GM23248 (cell line): ENCODE measurements around the gene ENDOV. TPM values are rescaled to one million over a fixed set of nuclear protein-coding genes. Genes with fewer than 3 reads are reported as not detected.

ENCODE experiments used
- DNase-seq: peaks from one replicate; pipeline ENCODE4 v3.0.0-alpha.2; 2015
- H2AFZ ChIP-seq: fragments of 200-600 bp; sonication (generic); 2 replicates; pipeline ENCODE4 v1.6.1; 2016; ENCODE audit warnings: antibody characterized with exemption
- H3F3A ChIP-seq: fragments of 200-600 bp; sonication (generic); 2 replicates; pipeline ENCODE4 v1.6.1; 2016; ENCODE audit warnings: mild to moderate bottlenecking, antibody characterized with exemption, mixed run types; ENCODE audit not compliant: insufficient read depth
- H3K27ac ChIP-seq: fragments of 200-600 bp; sonication (generic); 2 replicates; pipeline ENCODE4 v1.5.1; 2016; ENCODE audit warnings: mild to moderate bottlenecking
- H3K27me3 ChIP-seq: fragments of 200-600 bp; sonication (generic); replicated peaks from 2 replicates; pipeline ENCODE4 v1.6.1; 2016; ENCODE audit warnings: mild to moderate bottlenecking; ENCODE audit not compliant: insufficient read depth
- H3K36me3 ChIP-seq: fragments of 200-600 bp; sonication (generic); 2 replicates; pipeline ENCODE4 v1.6.1; 2016; ENCODE audit warnings: low read depth, mild to moderate bottlenecking
- H3K4me1 ChIP-seq: fragments of 200-600 bp; sonication (generic); 2 replicates; pipeline ENCODE4 v1.6.1; 2016; ENCODE audit warnings: mild to moderate bottlenecking; ENCODE audit not compliant: insufficient read depth
- H3K4me2 ChIP-seq: fragments of 200-600 bp; sonication (generic); one replicate; pipeline ENCODE4 v1.6.1; 2016; ENCODE audit warnings: mild to moderate bottlenecking; ENCODE audit not compliant: unreplicated experiment
- H3K4me3 ChIP-seq: fragments of 200-600 bp; sonication (generic); 2 replicates; pipeline ENCODE4 v1.5.1; 2016; ENCODE audit warnings: mild to moderate bottlenecking
- H3K79me2 ChIP-seq: fragments of 200-600 bp; sonication (generic); 2 replicates; pipeline ENCODE4 v1.6.1; 2016; ENCODE audit warnings: mild to moderate bottlenecking; ENCODE audit not compliant: insufficient read depth
- H3K9ac ChIP-seq: fragments of 200-600 bp; sonication (generic); 2 replicates; pipeline ENCODE4 v1.6.1; 2016; ENCODE audit warnings: mild to moderate bottlenecking
- H3K9me2 ChIP-seq: fragments of 200-600 bp; sonication (generic); 2 replicates; pipeline ENCODE4 v1.6.1; 2016; ENCODE audit warnings: mixed run types, mild to moderate bottlenecking, moderate library complexity; ENCODE audit not compliant: insufficient read depth
- H3K9me3 ChIP-seq: fragments of 200-600 bp; sonication (generic); one replicate; pipeline ENCODE4 v1.6.1; 2017; ENCODE audit warnings: low read depth
- H4K20me1 ChIP-seq: fragments of 200-600 bp; sonication (generic); 2 replicates; pipeline ENCODE4 v1.6.0; 2016; ENCODE audit not compliant: insufficient read depth
- EZH2 ChIP-seq: fragments of 200-600 bp; sonication (generic); IDR thresholded peaks from 2 replicates; pipeline ENCODE4 v1.6.1; 2018; ENCODE audit warnings: antibody characterized with exemption, mild to moderate bottlenecking; ENCODE audit not compliant: insufficient read depth, poor library complexity, severe bottlenecking
- EZH2phosphoT487 ChIP-seq: fragments of 200-600 bp; sonication (generic); IDR thresholded peaks from 2 replicates; pipeline ENCODE4 v1.6.1; 2018; ENCODE audit warnings: antibody characterized with exemption, moderate library complexity, mild to moderate bottlenecking, low read depth; ENCODE audit not compliant: insufficient read depth
- WGBS, 2 experiments: methylation state at CpG; one replicate each; pipeline ENCODE4 v1.1.6; 2015 to 2017; ENCODE audit warnings: low lambda C conversion rate in 2 of 2, low coverage in 1 of 2; ENCODE audit errors: missing lambda C conversion rate in 2 of 2; 5-methylcytosine and 5-hydroxymethylcytosine counted together
- in situ Hi-C: fragments of 300-500 bp; cut with MboI; formaldehyde crosslinking; loops from 2 replicates; pipeline ENCODE4 v1.15.0; 2020
- polyA plus RNA-seq: library from polyadenylated mRNA; unstranded; fragments of >200 nt; fragmentation: Nextera tagmentation; extraction: Ambion mirVana; gene quantifications from 2 replicates; pipeline ENCODE4 v1.2.1, GENCODE V29; 2016
- total RNA-seq: library from RNA; depleted of rRNA; stranded (reverse); fragments of >200 nt; shearing (Covaris generic); gene quantifications from 2 replicates; pipeline ENCODE4 v1.2.3, GENCODE V29; 2014

Gene ENDOV
- total and polyA plus RNA-seq, 2 experiments from 2014 or later = 25.1 to 25.7 TPM

DNA sequence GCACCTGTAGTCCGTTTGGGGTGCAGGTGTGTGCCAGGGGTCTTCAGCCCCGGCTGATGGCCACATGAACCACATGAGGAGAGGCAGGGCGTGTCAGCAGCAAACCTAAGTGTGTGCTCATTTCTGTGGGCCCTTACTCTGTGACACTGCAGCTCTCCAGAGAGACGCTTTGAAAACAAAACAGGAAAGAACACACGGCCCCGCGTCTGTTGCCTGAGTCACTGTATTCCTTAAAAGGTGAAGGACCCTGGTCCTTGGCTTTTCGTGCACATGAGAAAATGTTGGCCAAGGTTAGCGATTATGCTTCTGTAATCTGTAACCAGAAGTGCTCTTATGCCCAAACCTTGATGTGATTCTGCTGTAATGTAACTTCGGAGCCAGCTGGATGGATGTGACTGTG is 22.6 kb downstream of the ENDOV start:
- H3K36me3 ChIP-seq = no peaks in the 10 kb centered on the region
- no peaks in the 10 kb centered on the region for H3K4me1 ChIP-seq
- H3K27me3 ChIP-seq = no peaks in the 10 kb centered on the region
- H3K4me3 ChIP-seq = no peak overlapping the region
- no peak overlapping the region for H3K27ac ChIP-seq
- DNase-seq = no peak
- no peaks in the 10 kb centered on the region for H3K79me2 ChIP-seq
- H3K9me2 ChIP-seq = no peaks in the 10 kb centered on the region
- H2AFZ ChIP-seq = no peak overlapping the region
- H3F3A ChIP-seq = no peaks in the 10 kb centered on the region
- no peak overlapping the region for H3K9ac ChIP-seq
- no peaks in the 10 kb centered on the region for H4K20me1 ChIP-seq
- TF ChIP-seq EZH2 (no peak), EZH2phosphoT487 (no peak)
- no peak overlapping the region for H3K4me2 ChIP-seq
- 78 to 82% methylated on average over 10 of the region's 10 CpGs for WGBS, 2 experiments
- no peaks in the 10 kb centered on the region for H3K9me3 ChIP-seq
- in situ Hi-C loops = no loop called here

- H3K4me3 ChIP-seq = no peak overlapping the region
- in situ Hi-C loops = no loop called here
- no peaks in the 10 kb centered on the region for H3F3A ChIP-seq
- 61 to 67% methylated on average over 3 to 5 of the region's 5 CpGs for WGBS, 2 experiments
- no peaks in the 10 kb centered on the region for H3K9me2 ChIP-seq
- H3K9me3 ChIP-seq = no peaks in the 10 kb centered on the region
- no peak for DNase-seq
- no peaks in the 10 kb centered on the region for H3K27me3 ChIP-seq
- TF ChIP-seq EZH2phosphoT487 (no peak), EZH2 (no peak)
- H3K36me3 ChIP-seq = no peaks in the 10 kb centered on the region
- H3K79me2 ChIP-seq = no peaks in the 10 kb centered on the region
- H3K4me1 ChIP-seq = no peaks in the 10 kb centered on the region
- no peaks in the 10 kb centered on the region for H4K20me1 ChIP-seq
- H3K9ac ChIP-seq = no peak overlapping the region
- H3K4me2 ChIP-seq = no peak overlapping the region
- H3K27ac ChIP-seq = no peak overlapping the region
- no peak overlapping the region for H2AFZ ChIP-seq
These were observed 23.8 kb downstream of the ENDOV start for GRCh38 chr17:80438806-80439205.

DNA sequence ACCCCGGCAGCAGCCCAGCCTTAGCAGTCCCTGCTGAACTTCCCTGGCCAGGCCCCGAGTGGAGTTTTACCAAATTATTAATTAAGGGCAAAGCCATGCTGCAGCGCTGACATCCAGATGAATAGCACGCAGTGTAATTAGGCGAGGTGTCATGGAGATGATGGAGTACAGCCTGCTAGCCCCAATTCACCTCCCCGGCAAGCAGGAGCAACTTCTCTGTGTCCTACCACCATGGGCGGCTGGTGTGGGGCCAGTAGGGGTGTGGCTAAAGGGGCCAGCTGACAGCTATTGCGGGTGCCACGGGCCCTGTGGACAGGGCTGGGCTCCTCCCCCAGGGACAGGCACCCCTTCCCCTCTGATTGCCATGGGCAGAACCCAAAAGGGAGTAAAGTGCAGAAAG is 24.5 kb downstream of the ENDOV start:
- H3F3A ChIP-seq = no peaks in the 10 kb centered on the region
- no peaks in the 10 kb centered on the region for H3K36me3 ChIP-seq
- no peak for TF ChIP-seq EZH2phosphoT487
- no peak for TF ChIP-seq EZH2
- no peak overlapping the region for H3K4me2 ChIP-seq
- no peak overlapping the region for H3K4me3 ChIP-seq
- H3K27me3 ChIP-seq = no peaks in the 10 kb centered on the region
- H3K9me2 ChIP-seq = no peaks in the 10 kb centered on the region
- no peaks in the 10 kb centered on the region for H3K4me1 ChIP-seq
- H3K79me2 ChIP-seq = no peaks in the 10 kb centered on the region
- no peaks in the 10 kb centered on the region for H3K9me3 ChIP-seq
- H2AFZ ChIP-seq = no peak overlapping the region
- DNase-seq = no peak
- in situ Hi-C loops = no loop called here
- no peak overlapping the region for H3K9ac ChIP-seq
- no peak overlapping the region for H3K27ac ChIP-seq
- no peaks in the 10 kb centered on the region for H4K20me1 ChIP-seq
- WGBS, 2 experiments = 73 to 75% methylated on average over 9 of the region's 9 CpGs

GRCh38 chr17:80441133-80441578 is 26.2 kb downstream of the ENDOV start:
- H3K9ac ChIP-seq = no peak overlapping the region
- no peaks in the 10 kb centered on the region for H3K79me2 ChIP-seq
- in situ Hi-C loops = no loop called here
- no peak overlapping the region for H2AFZ ChIP-seq
- no peak overlapping the region for H3K4me2 ChIP-seq
- H3K9me2 ChIP-seq = no peaks in the 10 kb centered on the region
- no peaks in the 10 kb centered on the region for H3K27me3 ChIP-seq
- TF ChIP-seq EZH2phosphoT487 (no peak), EZH2 (no peak)
- no peaks in the 10 kb centered on the region for H4K20me1 ChIP-seq
- no peaks in the 10 kb centered on the region for H3F3A ChIP-seq
- WGBS, 2 experiments = 31 to 37% methylated on average over 14 of the region's 14 CpGs
- no peak overlapping the region for H3K27ac ChIP-seq
- no peaks in the 10 kb centered on the region for H3K4me1 ChIP-seq
- DNase-seq = peak; percentile 51
- H3K36me3 ChIP-seq = no peaks in the 10 kb centered on the region
- no peak overlapping the region for H3K4me3 ChIP-seq
- no peaks in the 10 kb centered on the region for H3K9me3 ChIP-seq

GRCh38 chr17:80441598-80442322 is 26.8 kb downstream of the ENDOV start:
- no peak overlapping the region for H3K4me3 ChIP-seq
- H3K27ac ChIP-seq = no peak overlapping the region
- no peaks in the 10 kb centered on the region for H3K27me3 ChIP-seq
- H3K9me3 ChIP-seq = no peaks in the 10 kb centered on the region
- in situ Hi-C loops = no loop called here
- no peak for DNase-seq
- H3K4me2 ChIP-seq = no peak overlapping the region
- 78 to 82% methylated on average over 14 of the region's 14 CpGs for WGBS, 2 experiments
- no peaks in the 10 kb centered on the region for H3K4me1 ChIP-seq
- H3K36me3 ChIP-seq = no peaks in the 10 kb centered on the region
- H3K9me2 ChIP-seq = no peaks in the 10 kb centered on the region
- no peak overlapping the region for H3K9ac ChIP-seq
- H2AFZ ChIP-seq = no peak overlapping the region
- H3F3A ChIP-seq = no peaks in the 10 kb centered on the region
- H4K20me1 ChIP-seq = no peaks in the 10 kb centered on the region
- TF ChIP-seq EZH2phosphoT487 (no peak), EZH2 (no peak)
- no peaks in the 10 kb centered on the region for H3K79me2 ChIP-seq
